Transverse colon (tissue), 4 donors: Measurements from ENCODE around the gene SCYGR1. TPM values are rescaled to one million over a fixed set of nuclear protein-coding genes. Genes with fewer than 3 reads are reported as not detected.

ENCODE experiments used
- DNase-seq: peaks from one replicate; pipeline ENCODE4 v3.0.0-alpha.2; 2019
- H3K27ac ChIP-seq, 4 donors: fragments of 200-600 bp; sonication (generic); 2 replicates each; pipeline ENCODE4 v1.5.1; 2016 to 2018; ENCODE audit warnings: inconsistent platforms in 4 of 4
- H3K27me3 ChIP-seq: fragments of 200-600 bp; sonication (generic); 2 replicates; pipeline ENCODE4 v1.5.1; 2017; ENCODE audit warnings: inconsistent platforms
- H3K36me3 ChIP-seq, 4 donors: fragments of 200-600 bp; sonication (generic); 2 replicates each; pipeline ENCODE4 v1.5.1; 2017 to 2019; ENCODE audit warnings: inconsistent platforms in 4 of 4
- H3K4me1 ChIP-seq, 4 donors: fragments of 200-600 bp; sonication (generic); 2 replicates each; pipeline ENCODE4 v1.5.1; 2017 to 2020; ENCODE audit warnings: inconsistent platforms in 4 of 4
- H3K4me3 ChIP-seq, 4 donors: fragments of 200-600 bp; sonication (generic); 1 replicate in 1 of 4; 2 replicates in 3 of 4; pipeline versions ENCODE4 v1.5.1 to v1.6.1; 2017 to 2019; ENCODE audit warnings: inconsistent platforms in 4 of 4
- H3K9me3 ChIP-seq, 2 donors: fragments of 200-600 bp; sonication (generic); 2 replicates each; pipeline ENCODE4 v1.5.1; 2017 to 2019; ENCODE audit warnings: inconsistent platforms in 2 of 2
- EP300 ChIP-seq: sonication (generic); formaldehyde crosslinking; IDR thresholded peaks from one replicate; pipeline ENCODE4 v1.6.1; 2017; ENCODE audit warnings: antibody characterized with exemption, low read depth
- POLR2A ChIP-seq: fragments of 450-650 bp; IDR thresholded peaks from one replicate; pipeline ENCODE4 v1.6.1; 2016; ENCODE audit warnings: antibody characterized with exemption, mild to moderate bottlenecking, moderate library complexity
- POLR2AphosphoS5 ChIP-seq, 3 donors: sonication (generic); formaldehyde crosslinking; IDR thresholded peaks; one replicate each; pipeline ENCODE4 v1.6.1; 2016; ENCODE audit warnings: antibody characterized with exemption in 3 of 3
- WGBS, 2 donors: methylation state at CpG; one replicate each; pipeline ENCODE4 v1.1.5; 2018; ENCODE audit warnings: low coverage in 1 of 2; 5-methylcytosine and 5-hydroxymethylcytosine counted together
- in situ Hi-C, 4 donors: fragments of 200-750 bp; cut with MboI; loops; one replicate each; pipeline versions ENCODE4 v1.15.0 to v1.15.1; 2017; ENCODE audit warnings: low sequenced_read_pairs in 3 of 4, low pct_ligation_motif_present in 1 of 4, low pct_unique_long_range_greater_than_20kb in 1 of 4
- intact Hi-C: fragments of 100-400 bp; cut with DNase I; formaldehyde crosslinking; loops from one replicate; pipeline ENCODE4 v1.15.1; 2023; ENCODE audit warnings: low total_unique reads
- total RNA-seq, 4 donors: library from RNA; depleted of rRNA; stranded (reverse); fragments of >200 nt; gene quantifications; one replicate each; pipeline ENCODE4 v1.1.0, GENCODE V29; 2016
- TF ChIP-seq, protein P1 (sequence below), 5 experiments: fragments of 200-600 bp in 3 of 5; fragments of 450-650 bp in 2 of 5; sonication (generic) in 3 of 5; IDR thresholded peaks; 1 replicate in 2 of 5; 2 replicates in 3 of 5; pipeline ENCODE4 v1.5.1; 2016 to 2017; ENCODE audit warnings: antibody characterized with exemption in 5 of 5, inconsistent platforms in 3 of 5, mild to moderate bottlenecking in 2 of 5, moderate library complexity in 1 of 5

The SCYGR1 gene
- total RNA-seq, 4 donors from 2014 or later, result not detected

DNA sequence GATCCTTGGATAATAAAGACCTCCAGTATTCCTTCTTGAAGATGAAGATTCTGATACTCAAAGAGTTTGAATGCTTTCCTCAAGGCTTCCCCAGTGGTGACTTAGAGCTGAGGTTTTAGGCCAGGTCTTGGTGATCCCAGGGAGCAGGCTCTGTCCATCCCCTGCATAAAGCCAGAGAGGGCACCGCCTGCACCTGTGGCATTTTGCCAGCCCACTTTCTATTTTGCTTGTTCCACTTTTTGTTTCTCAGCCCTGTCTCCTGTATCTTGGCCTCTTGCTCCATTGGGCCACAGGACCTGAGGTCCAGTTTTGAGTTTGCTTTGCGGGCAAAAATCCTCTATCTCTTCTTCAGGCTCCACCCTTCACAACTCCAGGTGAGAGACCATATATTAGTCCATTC is 6.7 kb upstream of the SCYGR1 start:
- Histone ChIP-seq H3K9me3 (no peaks in the 10 kb centered on the region), H3K4me1 (peaks cover 0 to 9% (median 2%) of the 10 kb centered on the region in 4 donors), H3K27me3 (no peaks in the 10 kb centered on the region), H3K36me3 (no peaks in the 10 kb centered on the region), H3K4me3 (no peak overlapping the region), H3K27ac (no peak overlapping the region)
- TF ChIP-seq POLR2AphosphoS5 (IDR thresholded peaks at IDR 0.05), result no peak
- no peak for TF ChIP-seq EP300
- no peak for TF ChIP-seq POLR2A
- TF ChIP-seq, protein P1, sequence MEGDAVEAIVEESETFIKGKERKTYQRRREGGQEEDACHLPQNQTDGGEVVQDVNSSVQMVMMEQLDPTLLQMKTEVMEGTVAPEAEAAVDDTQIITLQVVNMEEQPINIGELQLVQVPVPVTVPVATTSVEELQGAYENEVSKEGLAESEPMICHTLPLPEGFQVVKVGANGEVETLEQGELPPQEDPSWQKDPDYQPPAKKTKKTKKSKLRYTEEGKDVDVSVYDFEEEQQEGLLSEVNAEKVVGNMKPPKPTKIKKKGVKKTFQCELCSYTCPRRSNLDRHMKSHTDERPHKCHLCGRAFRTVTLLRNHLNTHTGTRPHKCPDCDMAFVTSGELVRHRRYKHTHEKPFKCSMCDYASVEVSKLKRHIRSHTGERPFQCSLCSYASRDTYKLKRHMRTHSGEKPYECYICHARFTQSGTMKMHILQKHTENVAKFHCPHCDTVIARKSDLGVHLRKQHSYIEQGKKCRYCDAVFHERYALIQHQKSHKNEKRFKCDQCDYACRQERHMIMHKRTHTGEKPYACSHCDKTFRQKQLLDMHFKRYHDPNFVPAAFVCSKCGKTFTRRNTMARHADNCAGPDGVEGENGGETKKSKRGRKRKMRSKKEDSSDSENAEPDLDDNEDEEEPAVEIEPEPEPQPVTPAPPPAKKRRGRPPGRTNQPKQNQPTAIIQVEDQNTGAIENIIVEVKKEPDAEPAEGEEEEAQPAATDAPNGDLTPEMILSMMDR (IDR thresholded peaks at IDR 0.05), result no peak
- WGBS, 2 donors, result 0 to 54% methylated on average over 1 to 2 of the region's 2 CpGs
- in situ Hi-C loops, result no loop called here
- DNase-seq, result no peak
- intact Hi-C loops, result no loop called here

DNA sequence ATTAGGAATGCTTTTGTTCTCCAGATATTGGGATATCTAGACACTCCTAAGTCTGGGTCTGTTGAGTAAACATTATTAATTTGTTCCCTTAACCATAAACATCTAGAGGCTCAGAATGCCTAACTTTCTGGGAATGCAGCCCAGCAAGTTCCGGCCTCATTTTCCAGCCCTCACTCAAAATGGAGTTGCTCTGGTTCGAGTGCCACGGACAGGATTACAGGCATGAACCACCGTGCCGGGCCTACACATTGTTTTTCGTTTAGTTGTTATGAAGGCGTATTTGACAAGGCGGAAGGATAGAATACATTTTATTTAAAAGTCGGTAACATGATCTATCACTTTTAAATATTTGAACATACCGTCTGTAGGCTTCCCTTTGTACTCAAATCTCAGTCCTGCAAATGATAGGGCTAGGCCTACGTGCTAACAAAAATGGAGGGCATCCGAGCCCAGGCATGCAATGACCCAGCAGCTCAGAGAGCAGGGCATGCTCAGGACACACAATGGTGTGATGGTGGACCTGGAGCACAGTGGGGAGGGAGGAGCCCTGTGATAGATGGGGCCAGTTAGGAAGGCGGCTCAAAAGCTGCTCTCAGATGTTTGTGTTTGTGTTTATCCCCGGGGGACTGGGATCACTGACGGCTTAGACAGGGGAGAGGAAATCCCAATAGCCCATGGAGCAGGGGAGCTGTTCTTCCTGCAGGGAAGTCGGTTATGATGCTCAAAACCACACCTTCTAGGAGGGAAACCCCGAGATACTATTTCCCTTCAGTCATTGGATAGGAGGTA is 2.9 kb upstream of the SCYGR1 start:
- WGBS, 2 donors, result 88 to 91% methylated on average over 13 to 17 of the region's 17 CpGs
- no peak for DNase-seq
- Histone ChIP-seq H3K4me3 (no peak overlapping the region), H3K27ac (no peak overlapping the region), H3K27me3 (no peaks in the 10 kb centered on the region), H3K4me1 (no peaks in the 10 kb centered on the region), H3K9me3 (no peaks in the 10 kb centered on the region), H3K36me3 (no peaks in the 10 kb centered on the region)
- TF ChIP-seq, protein P1 (IDR thresholded peaks at IDR 0.05), result no peak
- TF ChIP-seq POLR2AphosphoS5 (IDR thresholded peaks at IDR 0.05) (no peak), EP300 (no peak), POLR2A (no peak)
- in situ Hi-C loops, result no loop called here
- intact Hi-C loops, result no loop called here

DNA sequence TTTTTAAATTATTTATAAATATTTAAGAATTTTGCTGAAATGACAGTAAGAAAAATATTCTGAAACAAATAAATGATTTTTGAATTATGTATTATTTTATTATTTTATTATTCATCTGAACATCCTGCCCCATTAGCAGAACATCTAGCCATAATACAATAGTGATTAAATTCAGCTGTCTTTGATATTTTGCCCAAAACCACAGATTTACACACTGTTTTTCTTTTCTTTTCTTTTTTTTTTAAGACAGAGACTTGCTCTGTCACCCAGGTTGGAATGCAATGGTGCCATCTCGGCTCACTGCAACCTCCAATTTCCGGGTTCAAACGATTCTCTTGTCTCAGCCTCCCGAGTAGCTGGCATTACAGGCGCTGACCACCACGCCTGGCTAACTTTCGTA is 1.9 kb upstream of the SCYGR1 start:
- in situ Hi-C loops, result no loop called here
- no peak for DNase-seq
- H3K4me1 ChIP-seq, result no peaks in the 10 kb centered on the region
- 94% methylated on average over 7 of the region's 7 CpGs; no CpG with 5 or more reads in 1 of the 2 donors for WGBS, 2 donors
- no peak overlapping the region for H3K4me3 ChIP-seq
- H3K36me3 ChIP-seq, result no peaks in the 10 kb centered on the region
- no peaks in the 10 kb centered on the region for H3K27me3 ChIP-seq
- H3K27ac ChIP-seq, result no peak overlapping the region
- TF ChIP-seq, protein P1 (IDR thresholded peaks at IDR 0.05), result no peak
- TF ChIP-seq POLR2A, result no peak
- TF ChIP-seq POLR2AphosphoS5 (IDR thresholded peaks at IDR 0.05), result no peak
- TF ChIP-seq EP300, result no peak
- H3K9me3 ChIP-seq, result no peaks in the 10 kb centered on the region
- intact Hi-C loops, result no loop called here

DNA sequence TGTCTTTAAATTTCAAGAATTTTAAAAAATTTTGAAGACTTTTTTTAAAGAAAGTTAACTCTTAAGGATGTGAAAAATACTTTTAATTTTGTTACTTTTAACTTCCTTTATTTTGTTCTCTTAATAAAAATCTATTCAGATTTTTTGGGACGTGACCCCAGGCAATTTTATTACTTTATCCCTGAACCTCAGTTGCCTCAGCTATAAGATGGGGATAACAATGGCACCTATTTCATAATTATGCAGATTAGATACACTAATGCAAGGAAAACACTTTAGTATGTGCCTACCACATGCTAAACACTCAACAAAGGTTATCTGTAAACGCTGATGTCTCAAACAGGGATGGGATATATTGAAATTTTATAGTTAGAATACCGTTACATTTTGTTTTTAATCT is 1.5 kb upstream of the SCYGR1 start:
- H3K4me1 ChIP-seq, result no peaks in the 10 kb centered on the region
- no peaks in the 10 kb centered on the region for H3K9me3 ChIP-seq
- no peaks in the 10 kb centered on the region for H3K36me3 ChIP-seq
- no peak overlapping the region for H3K27ac ChIP-seq
- no peaks in the 10 kb centered on the region for H3K27me3 ChIP-seq
- no peak overlapping the region for H3K4me3 ChIP-seq
- intact Hi-C loops, result no loop called here
- WGBS, 2 donors, result 84 to 91% methylated on average over 3 of the region's 3 CpGs
- no peak for TF ChIP-seq EP300
- TF ChIP-seq, protein P1 (IDR thresholded peaks at IDR 0.05), result no peak
- no peak for DNase-seq
- in situ Hi-C loops, result no loop called here
